DMS153 treated with DMSO at 0.1 percent for 48 hours (cell line): ENCODE data around the gene RHOG.
A peak's percentile ranks its signal among the peaks of the same experiment; 100 is the strongest.

Experiments
- DNase-seq: peaks from one replicate; lab custom pipeline; 2025; ENCODE audit not compliant: unreplicated experiment; lab: John Stamatoyannopoulos, UW

RHOG gene

GRCh38 chr11:3860375-3860774, 19.6 kb upstream of the RHOG start:
- no peak for DNase-seq

DNA sequence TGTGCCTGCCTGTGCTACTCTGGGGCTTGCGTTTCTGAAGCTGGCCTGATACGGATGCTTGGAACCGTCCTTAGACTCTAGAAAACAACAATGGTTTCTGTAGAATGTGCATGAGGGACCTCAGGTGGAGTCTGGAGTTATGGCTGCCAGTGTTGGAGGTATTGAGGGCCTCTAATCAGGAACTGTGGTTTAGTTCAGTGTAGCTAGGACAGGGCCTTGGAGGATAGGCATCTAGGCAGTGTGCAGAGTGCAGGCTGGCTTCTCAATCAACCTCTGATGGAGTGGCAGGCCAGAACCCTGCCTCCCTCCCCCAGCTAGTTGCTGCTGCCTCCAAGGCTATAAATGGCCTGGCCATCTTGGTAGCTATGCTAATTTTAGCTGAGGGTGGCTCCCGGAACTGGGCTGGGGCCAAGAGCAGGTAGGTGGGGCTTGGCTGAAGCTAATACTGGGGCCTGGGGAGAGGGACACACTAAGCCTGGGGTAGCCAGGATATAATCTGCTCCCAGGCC, 18.7 kb upstream of the RHOG start:
- DNase-seq: no peak

DNA sequence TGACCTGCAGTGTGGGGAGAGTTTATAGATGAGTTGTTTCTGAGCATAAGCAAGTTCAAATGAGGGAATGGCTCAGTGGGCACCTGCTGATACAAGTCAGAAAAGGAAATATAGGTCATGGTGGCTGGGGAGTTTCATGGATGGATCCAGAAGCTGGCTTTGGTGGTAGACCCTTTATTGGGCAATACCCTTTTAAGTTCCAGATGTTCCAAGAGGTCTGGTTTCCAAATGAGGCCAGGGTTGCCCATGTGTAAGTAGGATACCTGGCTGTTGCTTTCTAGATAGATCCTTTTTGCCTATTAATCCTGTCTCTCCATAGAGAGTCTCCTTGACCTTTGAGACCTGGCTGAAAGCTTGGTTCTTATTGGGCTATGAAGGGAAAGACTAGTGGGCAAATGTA, 16.9 kb upstream of the RHOG start:
- no peak for DNase-seq

DNA sequence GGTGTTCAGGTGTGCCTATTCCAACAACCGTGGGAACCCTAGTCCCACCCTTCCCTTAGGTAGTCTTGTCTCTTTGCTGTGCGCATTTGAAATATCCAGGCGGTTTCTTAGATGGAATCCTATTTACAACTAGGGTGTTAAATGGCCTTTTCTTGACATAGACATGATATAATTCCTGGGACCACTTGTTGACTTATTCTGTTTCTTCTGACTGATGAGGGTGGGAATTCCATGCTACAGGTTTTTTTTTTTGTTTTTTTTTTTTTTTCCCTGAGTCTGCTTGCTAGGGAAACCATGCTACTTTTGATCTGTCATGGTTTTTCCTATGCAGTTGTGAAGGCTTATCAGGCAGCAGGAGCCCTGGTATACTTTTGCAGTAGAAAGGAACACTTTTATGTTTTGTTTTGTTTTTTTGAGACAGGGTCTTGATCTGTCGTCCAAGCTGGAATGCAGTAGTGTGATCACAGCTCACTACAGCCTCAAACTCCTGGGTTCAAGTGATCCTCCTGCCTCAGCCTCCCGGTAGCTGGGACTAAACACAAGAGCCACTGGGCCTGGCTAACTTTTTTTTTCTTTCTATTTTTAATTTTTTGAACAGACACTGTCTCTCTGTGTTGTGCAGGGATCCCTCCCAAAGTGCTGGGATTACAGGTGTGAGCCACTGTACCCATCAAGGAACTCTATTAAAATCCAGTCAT, 16.2 kb upstream of the RHOG start:
- DNase-seq: no peak

DNA sequence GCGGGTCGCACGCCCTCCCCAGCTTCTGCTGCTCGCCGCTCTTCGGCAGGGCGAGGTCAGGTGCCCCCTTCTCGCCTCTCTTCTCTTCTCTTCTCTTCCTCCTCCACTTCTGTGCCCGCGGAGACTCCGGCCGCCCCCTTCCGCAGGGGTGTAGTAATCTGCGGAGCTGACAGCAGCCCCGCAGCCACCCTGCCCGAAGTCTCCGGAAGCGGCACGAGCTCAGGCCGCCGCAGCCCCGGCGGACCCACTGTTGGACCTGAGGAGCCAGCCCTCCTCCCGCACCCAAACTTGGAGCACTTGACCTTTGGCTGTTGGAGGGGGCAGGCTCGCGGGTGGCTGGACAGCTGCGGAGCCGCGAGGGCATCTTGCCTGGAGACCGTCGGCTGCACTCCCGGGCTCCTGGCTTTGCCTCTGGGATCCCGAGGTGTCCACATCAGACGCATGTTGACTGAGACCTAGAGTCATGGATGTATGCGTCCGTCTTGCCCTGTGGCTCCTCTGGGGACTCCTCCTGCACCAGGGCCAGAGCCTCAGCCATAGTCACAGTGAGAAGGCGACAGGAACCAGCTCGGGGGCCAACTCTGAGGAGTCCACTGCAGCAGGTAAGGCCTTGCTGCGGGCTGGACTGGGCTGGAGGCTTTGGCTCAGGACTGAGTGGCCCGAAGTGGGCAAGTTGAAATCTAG, 15.2 kb upstream of the RHOG start:
- no peak for DNase-seq

- peak; percentile 83 for DNase-seq
Measured at GRCh38 chr11:3854977-3855807, 14.4 kb upstream of the RHOG start, which contains the start of gene STIM1. TSS of gene STIM1 (plus strand) at chr11:3855664. CDS start at chr11:3856271, 607 bp downstream.

- DNase-seq: no peak
Measured at GRCh38 chr11:3854660-3854976, 13.9 kb upstream of the RHOG start.

- peak; percentile 13 for DNase-seq
Measured at GRCh38 chr11:3853899-3854659, 13.3 kb upstream of the RHOG start.

DNA sequence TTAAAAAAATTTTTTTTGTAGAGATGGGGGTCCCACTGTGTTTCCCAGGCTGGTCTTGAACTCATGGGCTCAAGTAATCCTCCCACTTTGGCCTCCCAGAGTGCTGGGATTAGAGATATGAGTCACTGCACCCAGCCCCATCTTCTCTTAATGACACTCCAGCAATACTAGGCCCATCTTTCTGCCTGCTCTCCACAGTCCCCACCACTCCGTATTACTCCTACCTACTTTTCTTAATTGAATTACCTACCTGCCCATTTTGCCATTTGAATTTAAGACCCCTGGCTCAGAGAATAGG, 12.7 kb upstream of the RHOG start:
- no peak for DNase-seq

DNA sequence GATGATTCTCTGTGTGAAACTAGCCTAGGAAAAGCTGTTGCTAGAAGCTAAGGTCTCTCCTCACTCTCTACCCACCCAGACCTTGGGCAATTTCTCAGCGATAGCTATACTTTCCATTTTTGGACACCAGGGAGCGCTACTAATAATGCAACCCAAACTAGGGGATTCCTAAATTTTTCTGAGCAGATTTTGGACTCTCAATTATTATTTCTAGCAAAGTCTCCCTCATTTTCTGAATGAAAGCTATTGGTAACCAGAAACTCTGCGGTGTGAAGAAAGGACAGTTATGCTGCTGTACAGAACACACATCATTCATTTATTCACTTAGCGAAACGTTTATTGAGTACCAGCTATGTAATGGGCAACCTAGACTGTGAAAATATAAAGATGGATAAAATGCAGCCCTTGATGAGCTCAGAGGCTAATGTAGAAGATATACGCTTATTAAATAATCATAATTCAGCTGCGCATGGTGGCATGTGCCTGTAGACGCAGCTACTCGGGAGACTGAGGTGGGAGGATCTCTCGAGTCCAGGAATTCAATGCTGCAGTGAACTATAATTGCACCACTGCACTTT, 8.6 kb upstream of the RHOG start:
- DNase-seq: peak; percentile 33

DNA sequence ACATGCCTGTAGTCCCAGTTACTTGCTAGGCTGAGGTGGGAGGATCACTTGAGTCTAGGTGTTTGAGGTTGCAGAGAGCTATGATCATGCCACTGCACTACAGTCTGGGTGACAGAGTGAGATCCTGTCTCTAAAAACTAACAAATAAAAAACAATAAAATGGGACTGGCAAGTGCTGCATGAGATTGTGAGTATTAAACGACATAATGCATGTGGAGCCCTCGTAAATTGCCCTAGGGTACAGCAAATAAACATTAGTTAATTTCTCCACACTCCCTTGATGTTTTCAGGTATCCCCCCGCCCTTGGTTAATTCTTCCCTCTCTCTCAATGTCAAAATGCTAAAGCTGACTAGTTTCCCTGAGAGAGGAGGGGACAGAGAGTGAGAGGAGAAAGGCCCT, 4.9 kb upstream of the RHOG start:
- no peak for DNase-seq

GRCh38 chr11:3845246-3845645, 4.5 kb upstream of the RHOG start:
- no peak for DNase-seq

DNA sequence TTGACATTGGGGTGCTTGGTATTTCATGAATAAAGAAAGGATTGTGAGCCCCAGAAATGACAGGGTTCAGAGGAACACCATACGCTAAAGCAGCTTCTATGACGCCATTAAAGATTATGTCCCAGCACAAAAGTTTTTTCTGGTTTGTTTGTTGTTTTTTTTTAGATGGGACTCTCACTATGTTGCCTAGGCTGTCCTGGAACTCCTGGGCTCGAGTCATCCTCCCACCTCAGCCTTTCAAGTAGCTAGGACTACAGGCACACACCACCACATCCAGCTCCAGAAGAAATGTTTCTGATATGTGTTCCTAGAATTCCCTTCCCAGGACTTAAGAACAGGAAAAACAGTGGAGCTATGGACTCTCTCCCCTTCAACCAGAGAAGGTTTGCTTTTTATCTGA, 2.6 kb upstream of the RHOG start:
- no peak for DNase-seq

- DNase-seq: peak; percentile 69
Measured at GRCh38 chr11:3841426-3842350, 929 bp upstream of the RHOG start.

DNA sequence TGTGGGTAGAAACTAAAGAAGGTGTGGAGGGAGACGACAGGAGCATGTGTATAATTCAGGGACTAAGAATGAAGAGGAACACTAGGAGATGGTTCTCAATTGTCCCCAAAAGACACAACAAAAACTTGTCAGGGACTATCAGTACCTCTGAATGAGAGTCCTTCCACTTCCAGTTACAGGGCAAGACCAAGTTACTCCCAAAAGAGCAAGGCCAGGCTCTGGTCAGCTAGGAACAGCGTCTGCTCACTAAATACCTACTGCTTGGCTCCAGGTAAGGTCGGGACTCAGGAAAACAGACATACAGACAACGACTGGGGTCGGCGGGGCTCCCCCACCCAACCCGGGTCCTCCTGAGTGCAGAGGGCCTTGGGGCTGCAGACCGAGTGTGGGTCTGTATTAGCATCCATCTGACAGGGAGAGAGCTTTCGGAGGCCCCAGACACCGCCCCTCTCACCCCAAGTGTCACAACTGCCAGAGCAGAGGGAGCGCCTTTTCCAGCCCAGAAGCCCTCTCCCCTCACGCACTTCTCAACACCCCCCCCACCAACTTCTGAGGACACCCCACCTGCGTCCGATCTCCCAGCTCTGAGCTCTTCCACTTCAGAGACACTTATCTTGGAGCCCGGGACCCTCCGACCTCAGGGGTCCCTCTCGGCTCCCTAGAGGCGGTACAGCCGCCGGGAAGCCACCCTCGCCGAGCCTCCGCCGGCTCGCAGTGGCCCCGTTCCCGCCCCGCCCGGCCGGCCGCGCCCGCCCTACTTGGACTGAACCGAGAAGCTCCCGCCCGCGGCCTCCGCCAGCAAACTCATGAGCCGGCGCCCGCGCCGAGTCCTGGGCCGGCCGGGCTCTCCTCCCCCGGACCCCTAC, 522 bp downstream of the RHOG start:
- DNase-seq: no peak

GRCh38 chr11:3838504-3838903, 2.3 kb downstream of the RHOG start:
- DNase-seq: no peak

- DNase-seq: no peak
Measured at GRCh38 chr11:3837793-3838192, 3.0 kb downstream of the RHOG start.

- no peak for DNase-seq
Measured at GRCh38 chr11:3836903-3837302, 3.9 kb downstream of the RHOG start.

GRCh38 chr11:3835751-3836150, 5.0 kb downstream of the RHOG start:
- no peak for DNase-seq
